Ascending aorta (tissue), 2 donors: ENCODE data around the gene C11orf52. TPM values are rescaled to one million over a fixed set of nuclear protein-coding genes. Genes with fewer than 3 reads are reported as not detected.

Experiments
- DNase-seq, 2 donors: peaks; one replicate each; pipeline ENCODE4 v3.0.0-alpha.2; 2019; ENCODE audit warnings: low spot score in 2 of 2
- H3K27ac ChIP-seq, 2 donors: fragments of 200-600 bp; sonication (generic); one replicate each; pipeline ENCODE4 v1.5.1; 2016 to 2017; ENCODE audit warnings: mild to moderate bottlenecking in 1 of 2
- H3K27me3 ChIP-seq: fragments of 200-600 bp; sonication (generic); one replicate; pipeline ENCODE4 v1.5.1; 2017
- H3K36me3 ChIP-seq, 2 donors: fragments of 200-600 bp; sonication (generic); one replicate each; pipeline ENCODE4 v1.5.1; 2016
- H3K4me1 ChIP-seq, 2 donors: fragments of 200-600 bp; sonication (generic); one replicate each; pipeline ENCODE4 v1.5.1; 2016 to 2017; ENCODE audit warnings: mild to moderate bottlenecking in 1 of 2
- H3K4me3 ChIP-seq, 2 donors: fragments of 200-600 bp; sonication (generic); one replicate each; pipeline ENCODE4 v1.5.1; 2016 to 2017; ENCODE audit warnings: mild to moderate bottlenecking in 1 of 2
- H3K9me3 ChIP-seq, 2 donors: fragments of 200-600 bp; sonication (generic); one replicate each; pipeline ENCODE4 v1.5.1; 2016
- intact Hi-C: fragments of 100-400 bp; cut with DNase I; formaldehyde crosslinking; loops from one replicate; pipeline ENCODE4 v1.15.1; 2023
- total RNA-seq: library from RNA; depleted of rRNA; stranded (reverse); fragments of >200 nt; gene quantifications from one replicate; pipeline ENCODE4 v1.1.0, GENCODE V29; 2016
- TF ChIP-seq, protein P1 (sequence below), 3 experiments: fragments of 200-600 bp in 2 of 3; fragments of 450-650 bp in 1 of 3; sonication (generic) in 2 of 3; IDR thresholded peaks; one replicate each; pipeline ENCODE4 v1.5.1; 2016 to 2019; ENCODE audit warnings: antibody characterized with exemption in 3 of 3, mild to moderate bottlenecking in 1 of 3, moderate library complexity in 1 of 3

C11orf52 gene
- total RNA-seq, 1 donor from 2014 or later = not detected

DNA sequence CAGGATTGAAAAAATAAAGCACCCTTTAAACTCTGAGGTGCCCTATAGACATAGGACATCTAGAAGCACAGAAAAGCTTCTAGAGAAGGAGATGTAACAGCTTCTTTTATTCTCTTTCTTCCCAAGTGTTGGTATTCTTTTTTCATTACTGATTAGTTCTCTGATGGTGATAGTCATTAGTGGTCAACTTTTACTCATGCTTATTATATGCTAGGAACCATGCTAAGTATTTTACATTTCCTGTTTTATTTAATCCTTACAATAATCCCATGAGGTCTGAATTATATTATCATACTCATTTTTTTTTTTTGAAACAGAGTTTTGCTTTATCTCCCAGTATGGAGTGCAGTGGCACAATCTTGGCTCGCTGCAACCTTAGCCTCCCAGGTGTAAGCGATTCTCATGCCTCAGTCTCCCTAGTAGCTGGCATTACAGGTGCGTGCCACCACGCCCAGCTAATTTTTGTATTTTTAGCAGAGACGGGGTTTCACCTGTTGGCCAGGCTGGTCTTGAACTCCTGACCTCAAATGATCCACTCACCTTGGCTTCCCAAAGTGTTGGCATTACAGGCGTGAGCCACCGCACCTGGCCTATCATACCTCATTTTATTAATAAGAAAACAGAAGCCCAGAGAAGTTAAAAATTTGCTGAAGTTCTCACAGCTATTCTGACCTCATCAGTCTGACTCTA is 3.0 kb downstream of the C11orf52 start:
- H3K4me1 ChIP-seq = peaks cover 14 to 53% of the 10 kb centered on the region in 2 donors
- no peak overlapping the region for H3K4me3 ChIP-seq
- H3K9me3 ChIP-seq = no peaks in the 10 kb centered on the region
- intact Hi-C loops = loop anchor here (10.0 kb wide), 1 partner anchor 373 kb away; no protein-coding TSS in a partner anchor
- peak in 1 of 2 donors; percentile 54 for DNase-seq
- H3K27ac ChIP-seq = peak overlapping the region; percentile 78 to 92
- H3K36me3 ChIP-seq = no peaks in the 10 kb centered on the region
- TF ChIP-seq, protein P1, sequence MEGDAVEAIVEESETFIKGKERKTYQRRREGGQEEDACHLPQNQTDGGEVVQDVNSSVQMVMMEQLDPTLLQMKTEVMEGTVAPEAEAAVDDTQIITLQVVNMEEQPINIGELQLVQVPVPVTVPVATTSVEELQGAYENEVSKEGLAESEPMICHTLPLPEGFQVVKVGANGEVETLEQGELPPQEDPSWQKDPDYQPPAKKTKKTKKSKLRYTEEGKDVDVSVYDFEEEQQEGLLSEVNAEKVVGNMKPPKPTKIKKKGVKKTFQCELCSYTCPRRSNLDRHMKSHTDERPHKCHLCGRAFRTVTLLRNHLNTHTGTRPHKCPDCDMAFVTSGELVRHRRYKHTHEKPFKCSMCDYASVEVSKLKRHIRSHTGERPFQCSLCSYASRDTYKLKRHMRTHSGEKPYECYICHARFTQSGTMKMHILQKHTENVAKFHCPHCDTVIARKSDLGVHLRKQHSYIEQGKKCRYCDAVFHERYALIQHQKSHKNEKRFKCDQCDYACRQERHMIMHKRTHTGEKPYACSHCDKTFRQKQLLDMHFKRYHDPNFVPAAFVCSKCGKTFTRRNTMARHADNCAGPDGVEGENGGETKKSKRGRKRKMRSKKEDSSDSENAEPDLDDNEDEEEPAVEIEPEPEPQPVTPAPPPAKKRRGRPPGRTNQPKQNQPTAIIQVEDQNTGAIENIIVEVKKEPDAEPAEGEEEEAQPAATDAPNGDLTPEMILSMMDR (IDR thresholded peaks at IDR 0.05) = no peak
- no peaks in the 10 kb centered on the region for H3K27me3 ChIP-seq

DNA sequence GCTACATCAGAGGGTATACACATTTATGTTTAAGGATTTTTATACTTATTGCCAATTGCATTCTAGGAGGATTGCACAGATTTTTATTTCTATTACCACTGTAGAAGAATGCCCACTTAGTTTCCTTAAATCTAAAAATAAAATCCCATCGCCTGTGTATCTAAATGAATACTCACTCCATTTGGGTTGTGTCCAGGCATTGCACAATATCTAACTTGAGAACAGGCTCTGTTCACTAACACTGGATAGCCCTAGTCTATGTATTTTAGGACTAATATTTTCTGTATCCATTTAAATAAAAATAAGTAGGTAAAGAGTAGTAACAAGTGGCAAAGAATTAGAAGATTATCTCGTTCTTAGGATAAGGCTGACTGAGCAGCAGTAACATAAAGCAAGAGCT is 4.1 kb downstream of the C11orf52 start:
- H3K4me1 ChIP-seq = peaks cover 14 to 52% of the 10 kb centered on the region in 2 donors
- peak overlapping the region; percentile 13 to 48 for H3K4me3 ChIP-seq
- H3K27me3 ChIP-seq = no peaks in the 10 kb centered on the region
- no peaks in the 10 kb centered on the region for H3K9me3 ChIP-seq
- H3K27ac ChIP-seq = peak overlapping the region; percentile 89 to 92
- intact Hi-C loops = loop anchor here (1.0 to 10.0 kb wide), 2 partner anchors 11 to 372 kb away; partner anchors contain the start of gene HSPB2
- peak in 1 of 2 donors; percentile 86 for DNase-seq
- TF ChIP-seq, protein P1 (IDR thresholded peaks at IDR 0.05) = no peak
- H3K36me3 ChIP-seq = no peaks in the 10 kb centered on the region

DNA sequence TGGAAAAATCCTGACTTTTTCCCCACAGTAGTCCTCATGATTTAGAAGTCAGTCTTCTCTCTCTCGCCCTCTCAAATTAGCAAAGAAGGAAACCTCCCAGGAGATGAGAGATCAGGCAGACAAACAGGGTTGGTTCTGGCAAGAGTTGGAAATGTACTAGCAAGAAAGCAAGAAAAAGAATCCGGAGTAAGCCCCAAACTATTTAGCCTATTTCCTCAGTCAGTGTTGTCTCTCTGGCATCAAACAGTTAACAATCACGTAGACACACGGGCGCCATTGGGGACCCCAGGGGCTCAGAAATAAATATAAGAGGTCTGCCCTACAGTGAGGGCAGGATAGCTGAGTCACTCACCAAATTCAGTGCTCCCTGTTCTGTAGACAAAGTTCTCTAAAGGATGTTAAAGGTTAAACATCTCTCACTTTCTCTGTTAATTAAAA is 4.7 kb downstream of the C11orf52 start:
- DNase-seq = peak in 1 of 2 donors; percentile 89
- intact Hi-C loops = loop anchor here (1.0 to 10.0 kb wide), 2 partner anchors 11 to 371 kb away; partner anchors contain the start of gene HSPB2
- Histone ChIP-seq H3K9me3 (no peaks in the 10 kb centered on the region), H3K27me3 (no peaks in the 10 kb centered on the region), H3K4me3 (peak overlapping the region; percentile 11 to 48), H3K36me3 (no peaks in the 10 kb centered on the region), H3K27ac (peak overlapping the region; percentile 89 to 92), H3K4me1 (peaks cover 14 to 52% of the 10 kb centered on the region in 2 donors)
- TF ChIP-seq, protein P1 (IDR thresholded peaks at IDR 0.05) = no peak

DNA sequence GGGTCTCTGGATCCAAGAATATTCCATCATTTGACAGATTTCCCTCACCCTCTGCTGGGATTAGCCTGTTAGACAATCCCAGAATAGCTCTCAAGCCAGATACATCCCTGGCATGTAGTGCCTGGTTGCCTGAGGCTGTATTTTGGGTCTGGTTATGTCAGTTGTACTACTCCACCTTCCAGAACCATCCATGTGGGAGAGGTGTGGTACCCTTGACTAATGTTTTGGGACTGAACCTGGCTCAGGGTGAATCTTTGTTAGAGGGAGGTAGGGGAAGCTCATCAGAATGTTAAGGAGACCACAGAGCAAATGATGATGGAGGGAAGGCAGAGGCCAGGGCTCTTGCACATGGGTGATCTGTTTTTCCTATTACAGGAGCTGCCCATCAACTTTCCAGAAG is 5.2 kb downstream of the C11orf52 start:
- Histone ChIP-seq H3K4me3 (peak overlapping the region; percentile 11 to 48), H3K36me3 (no peaks in the 10 kb centered on the region), H3K27me3 (no peaks in the 10 kb centered on the region), H3K27ac (peak overlapping the region; percentile 89 to 92), H3K9me3 (no peaks in the 10 kb centered on the region), H3K4me1 (peaks cover 14 to 48% of the 10 kb centered on the region in 2 donors)
- TF ChIP-seq, protein P1 (IDR thresholded peaks at IDR 0.05) = peak in 1 of 3 experiments; percentile 6
- intact Hi-C loops = loop anchor here (1.0 to 10.0 kb wide), 2 partner anchors 12 to 371 kb away; partner anchors contain the start of gene HSPB2
- peak in 1 of 2 donors; percentile 63 for DNase-seq

DNA sequence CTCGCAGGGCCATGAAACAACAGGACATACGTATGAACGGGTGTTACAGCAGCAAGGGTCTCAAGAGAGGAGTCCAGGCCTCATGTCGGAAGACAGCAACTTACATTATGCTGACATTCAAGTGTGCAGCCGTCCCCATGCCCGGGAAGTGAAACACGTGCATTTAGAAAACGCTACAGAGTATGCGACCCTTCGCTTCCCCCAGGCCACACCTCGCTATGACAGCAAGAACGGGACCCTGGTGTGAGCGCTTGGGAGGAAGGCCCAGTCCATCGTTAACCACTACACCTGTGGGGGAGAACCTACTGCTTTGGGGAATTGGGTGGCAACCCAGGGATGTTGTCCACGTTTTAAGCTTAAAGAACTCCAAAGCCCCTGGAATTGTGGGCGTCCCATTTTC is 7.2 kb downstream of the C11orf52 start:
- H3K4me1 ChIP-seq = peaks cover 14 to 45% of the 10 kb centered on the region in 2 donors
- DNase-seq = peak in 1 of 2 donors; percentile 63
- H3K36me3 ChIP-seq = no peaks in the 10 kb centered on the region
- TF ChIP-seq, protein P1 (IDR thresholded peaks at IDR 0.05) = no peak
- peak overlapping the region; percentile 89 to 92 for H3K27ac ChIP-seq
- peak overlapping the region in 1 of 2 donors; percentile 57 for H3K4me3 ChIP-seq
- no peaks in the 10 kb centered on the region for H3K27me3 ChIP-seq
- intact Hi-C loops = loop anchor here (1.0 to 10.0 kb wide), 5 partner anchors 12 to 369 kb away; partner anchors contain the start of genes NKAPD1, PIH1D2, SDHD and TIMM8B
- H3K9me3 ChIP-seq = no peaks in the 10 kb centered on the region
